SK-N-SH (cell line): ENCODE data around the gene MSN.

Source experiments
- CHD2 ChIP-seq: fragments of 150-350 bp; IDR thresholded peaks from 2 replicates; pipeline ENCODE4 v1.6.1; 2018; ENCODE audit warnings: low read length; ENCODE audit not compliant: partially characterized antibody
- EP300 ChIP-seq, 2 experiments: IDR thresholded peaks; 2 replicates each; pipeline versions ENCODE4 v1.4.0 to v1.6.1; 2012; ENCODE audit warnings: borderline replicate concordance in 1 of 2, low read depth in 1 of 2, low read length in 1 of 2
- FOSL2 ChIP-seq: IDR thresholded peaks from 2 replicates; pipeline ENCODE4 v1.4.0; 2012; ENCODE audit warnings: low read depth, mild to moderate bottlenecking, moderate library complexity, borderline replicate concordance
- FOXJ3 ChIP-seq: sonication (generic); formaldehyde crosslinking; IDR thresholded peaks from 2 replicates; pipeline ENCODE4 v1.5.1; 2020; ENCODE audit warnings: mild to moderate bottlenecking, missing genetic modification reagents
- GABPA ChIP-seq: IDR thresholded peaks from 2 replicates; pipeline ENCODE4 v1.4.0; 2012; ENCODE audit warnings: low read depth, mild to moderate bottlenecking
- JUND ChIP-seq: IDR thresholded peaks from 2 replicates; pipeline ENCODE4 v1.4.0; 2012
- MXI1 ChIP-seq: IDR thresholded peaks from 2 replicates; pipeline ENCODE4 v1.6.1; 2012; ENCODE audit warnings: mild to moderate bottlenecking, low read depth, low read length, improper control_type of control experiment
- NFIC ChIP-seq: IDR thresholded peaks from 2 replicates; pipeline ENCODE4 v1.4.0; 2012; ENCODE audit warnings: borderline replicate concordance
- POLR2AphosphoS5 ChIP-seq: IDR thresholded peaks from 2 replicates; pipeline ENCODE4 v1.6.1; 2012; ENCODE audit warnings: low read depth, low read length
- YY1 ChIP-seq: IDR thresholded peaks from 2 replicates; pipeline ENCODE4 v1.4.0; 2012; ENCODE audit warnings: low read depth, mild to moderate bottlenecking
- TF ChIP-seq, protein P1 (sequence below): fragments of 200-600 bp; sonication (generic); IDR thresholded peaks from 2 replicates; pipeline ENCODE4 v1.6.1; 2017; ENCODE audit warnings: antibody characterized with exemption, mild to moderate bottlenecking, moderate library complexity
- TF ChIP-seq, protein P2 (sequence below): IDR thresholded peaks from 2 replicates; pipeline ENCODE4 v1.4.0; 2012; ENCODE audit warnings: low read depth, borderline replicate concordance
- TF ChIP-seq, protein P3 (sequence below): IDR thresholded peaks from 2 replicates; pipeline ENCODE4 v1.6.1; 2012; ENCODE audit warnings: mild to moderate bottlenecking, low read depth, low read length, moderate library complexity
- TF ChIP-seq, protein P4 (sequence below): IDR thresholded peaks from 2 replicates; pipeline ENCODE4 v1.4.0; 2012; ENCODE audit warnings: low read depth

DNA sequence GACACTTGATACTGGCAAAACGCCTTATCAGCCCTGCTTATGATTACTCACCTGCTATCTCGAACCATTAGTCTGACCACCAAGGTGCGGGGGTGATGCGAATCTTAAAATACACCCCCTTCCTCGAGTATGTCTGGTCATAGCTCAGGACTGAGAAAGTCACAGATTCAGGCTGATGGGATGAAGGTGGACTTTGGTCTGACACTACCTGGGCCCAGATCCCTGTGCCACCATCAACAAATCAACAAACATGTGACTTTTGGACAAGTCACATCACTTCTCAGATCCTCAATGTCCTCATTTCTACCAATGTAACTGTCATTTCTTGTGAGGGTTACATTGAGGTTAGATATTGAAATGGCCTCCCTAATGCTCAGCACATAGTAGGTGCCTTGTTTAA, 9.8 kb upstream of the MSN start:
- TF ChIP-seq FOSL2: no peak
- TF ChIP-seq MXI1: no peak
- TF ChIP-seq POLR2AphosphoS5: no peak
- TF ChIP-seq, protein P1, sequence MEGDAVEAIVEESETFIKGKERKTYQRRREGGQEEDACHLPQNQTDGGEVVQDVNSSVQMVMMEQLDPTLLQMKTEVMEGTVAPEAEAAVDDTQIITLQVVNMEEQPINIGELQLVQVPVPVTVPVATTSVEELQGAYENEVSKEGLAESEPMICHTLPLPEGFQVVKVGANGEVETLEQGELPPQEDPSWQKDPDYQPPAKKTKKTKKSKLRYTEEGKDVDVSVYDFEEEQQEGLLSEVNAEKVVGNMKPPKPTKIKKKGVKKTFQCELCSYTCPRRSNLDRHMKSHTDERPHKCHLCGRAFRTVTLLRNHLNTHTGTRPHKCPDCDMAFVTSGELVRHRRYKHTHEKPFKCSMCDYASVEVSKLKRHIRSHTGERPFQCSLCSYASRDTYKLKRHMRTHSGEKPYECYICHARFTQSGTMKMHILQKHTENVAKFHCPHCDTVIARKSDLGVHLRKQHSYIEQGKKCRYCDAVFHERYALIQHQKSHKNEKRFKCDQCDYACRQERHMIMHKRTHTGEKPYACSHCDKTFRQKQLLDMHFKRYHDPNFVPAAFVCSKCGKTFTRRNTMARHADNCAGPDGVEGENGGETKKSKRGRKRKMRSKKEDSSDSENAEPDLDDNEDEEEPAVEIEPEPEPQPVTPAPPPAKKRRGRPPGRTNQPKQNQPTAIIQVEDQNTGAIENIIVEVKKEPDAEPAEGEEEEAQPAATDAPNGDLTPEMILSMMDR: no peak
- no peak for TF ChIP-seq CHD2
- no peak for TF ChIP-seq YY1
- TF ChIP-seq, protein P2, sequence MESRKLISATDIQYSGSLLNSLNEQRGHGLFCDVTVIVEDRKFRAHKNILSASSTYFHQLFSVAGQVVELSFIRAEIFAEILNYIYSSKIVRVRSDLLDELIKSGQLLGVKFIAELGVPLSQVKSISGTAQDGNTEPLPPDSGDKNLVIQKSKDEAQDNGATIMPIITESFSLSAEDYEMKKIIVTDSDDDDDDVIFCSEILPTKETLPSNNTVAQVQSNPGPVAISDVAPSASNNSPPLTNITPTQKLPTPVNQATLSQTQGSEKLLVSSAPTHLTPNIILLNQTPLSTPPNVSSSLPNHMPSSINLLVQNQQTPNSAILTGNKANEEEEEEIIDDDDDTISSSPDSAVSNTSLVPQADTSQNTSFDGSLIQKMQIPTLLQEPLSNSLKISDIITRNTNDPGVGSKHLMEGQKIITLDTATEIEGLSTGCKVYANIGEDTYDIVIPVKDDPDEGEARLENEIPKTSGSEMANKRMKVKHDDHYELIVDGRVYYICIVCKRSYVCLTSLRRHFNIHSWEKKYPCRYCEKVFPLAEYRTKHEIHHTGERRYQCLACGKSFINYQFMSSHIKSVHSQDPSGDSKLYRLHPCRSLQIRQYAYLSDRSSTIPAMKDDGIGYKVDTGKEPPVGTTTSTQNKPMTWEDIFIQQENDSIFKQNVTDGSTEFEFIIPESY: no peak
- TF ChIP-seq GABPA: no peak
- no peak for TF ChIP-seq FOXJ3 (CRISPR knock-in tag)
- TF ChIP-seq, protein P3, sequence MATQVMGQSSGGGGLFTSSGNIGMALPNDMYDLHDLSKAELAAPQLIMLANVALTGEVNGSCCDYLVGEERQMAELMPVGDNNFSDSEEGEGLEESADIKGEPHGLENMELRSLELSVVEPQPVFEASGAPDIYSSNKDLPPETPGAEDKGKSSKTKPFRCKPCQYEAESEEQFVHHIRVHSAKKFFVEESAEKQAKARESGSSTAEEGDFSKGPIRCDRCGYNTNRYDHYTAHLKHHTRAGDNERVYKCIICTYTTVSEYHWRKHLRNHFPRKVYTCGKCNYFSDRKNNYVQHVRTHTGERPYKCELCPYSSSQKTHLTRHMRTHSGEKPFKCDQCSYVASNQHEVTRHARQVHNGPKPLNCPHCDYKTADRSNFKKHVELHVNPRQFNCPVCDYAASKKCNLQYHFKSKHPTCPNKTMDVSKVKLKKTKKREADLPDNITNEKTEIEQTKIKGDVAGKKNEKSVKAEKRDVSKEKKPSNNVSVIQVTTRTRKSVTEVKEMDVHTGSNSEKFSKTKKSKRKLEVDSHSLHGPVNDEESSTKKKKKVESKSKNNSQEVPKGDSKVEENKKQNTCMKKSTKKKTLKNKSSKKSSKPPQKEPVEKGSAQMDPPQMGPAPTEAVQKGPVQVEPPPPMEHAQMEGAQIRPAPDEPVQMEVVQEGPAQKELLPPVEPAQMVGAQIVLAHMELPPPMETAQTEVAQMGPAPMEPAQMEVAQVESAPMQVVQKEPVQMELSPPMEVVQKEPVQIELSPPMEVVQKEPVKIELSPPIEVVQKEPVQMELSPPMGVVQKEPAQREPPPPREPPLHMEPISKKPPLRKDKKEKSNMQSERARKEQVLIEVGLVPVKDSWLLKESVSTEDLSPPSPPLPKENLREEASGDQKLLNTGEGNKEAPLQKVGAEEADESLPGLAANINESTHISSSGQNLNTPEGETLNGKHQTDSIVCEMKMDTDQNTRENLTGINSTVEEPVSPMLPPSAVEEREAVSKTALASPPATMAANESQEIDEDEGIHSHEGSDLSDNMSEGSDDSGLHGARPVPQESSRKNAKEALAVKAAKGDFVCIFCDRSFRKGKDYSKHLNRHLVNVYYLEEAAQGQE: no peak
- TF ChIP-seq, protein P4, sequence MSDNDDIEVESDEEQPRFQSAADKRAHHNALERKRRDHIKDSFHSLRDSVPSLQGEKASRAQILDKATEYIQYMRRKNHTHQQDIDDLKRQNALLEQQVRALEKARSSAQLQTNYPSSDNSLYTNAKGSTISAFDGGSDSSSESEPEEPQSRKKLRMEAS: no peak
- TF ChIP-seq EP300 (IDR thresholded peaks at IDR 0.05; ENCODE audit: borderline replicate concordance in 1 of 2, low read depth in 1 of 2, low read length in 1 of 2): no peak
- TF ChIP-seq NFIC: no peak
- TF ChIP-seq JUND: no peak
